Measurements from ENCODE around the gene IL15RA. TPM values are rescaled to one million over a fixed set of nuclear protein-coding genes. Genes with fewer than 3 reads are reported as not detected.

The IL15RA gene
- total RNA-seq, 2 donors from 2014 or later = 9.6 to 30.5 TPM

- H3K4me1 ChIP-seq = no peaks in the 10 kb centered on the region
- H3K36me3 ChIP-seq = no peaks in the 10 kb centered on the region
- DNase-seq (ENCODE audit: low spot score) = no peak
- no peaks in the 10 kb centered on the region for H3K9me3 ChIP-seq
- no peaks in the 10 kb centered on the region for H3K27me3 ChIP-seq
- H3K4me3 ChIP-seq = no peak overlapping the region
- H3K27ac ChIP-seq = no peak overlapping the region
- TF ChIP-seq, protein P1, sequence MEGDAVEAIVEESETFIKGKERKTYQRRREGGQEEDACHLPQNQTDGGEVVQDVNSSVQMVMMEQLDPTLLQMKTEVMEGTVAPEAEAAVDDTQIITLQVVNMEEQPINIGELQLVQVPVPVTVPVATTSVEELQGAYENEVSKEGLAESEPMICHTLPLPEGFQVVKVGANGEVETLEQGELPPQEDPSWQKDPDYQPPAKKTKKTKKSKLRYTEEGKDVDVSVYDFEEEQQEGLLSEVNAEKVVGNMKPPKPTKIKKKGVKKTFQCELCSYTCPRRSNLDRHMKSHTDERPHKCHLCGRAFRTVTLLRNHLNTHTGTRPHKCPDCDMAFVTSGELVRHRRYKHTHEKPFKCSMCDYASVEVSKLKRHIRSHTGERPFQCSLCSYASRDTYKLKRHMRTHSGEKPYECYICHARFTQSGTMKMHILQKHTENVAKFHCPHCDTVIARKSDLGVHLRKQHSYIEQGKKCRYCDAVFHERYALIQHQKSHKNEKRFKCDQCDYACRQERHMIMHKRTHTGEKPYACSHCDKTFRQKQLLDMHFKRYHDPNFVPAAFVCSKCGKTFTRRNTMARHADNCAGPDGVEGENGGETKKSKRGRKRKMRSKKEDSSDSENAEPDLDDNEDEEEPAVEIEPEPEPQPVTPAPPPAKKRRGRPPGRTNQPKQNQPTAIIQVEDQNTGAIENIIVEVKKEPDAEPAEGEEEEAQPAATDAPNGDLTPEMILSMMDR (IDR thresholded peaks at IDR 0.05) = no peak
Observed at GRCh38 chr10:5959142-5959541, 18.2 kb downstream of the IL15RA start.

GRCh38 chr10:5958675-5959074 lies 18.7 kb downstream of the IL15RA start:
- H3K4me1 ChIP-seq = no peaks in the 10 kb centered on the region
- DNase-seq (ENCODE audit: low spot score) = no peak
- H3K4me3 ChIP-seq = no peak overlapping the region
- no peaks in the 10 kb centered on the region for H3K36me3 ChIP-seq
- H3K9me3 ChIP-seq = no peaks in the 10 kb centered on the region
- TF ChIP-seq, protein P1 (IDR thresholded peaks at IDR 0.05) = no peak
- no peaks in the 10 kb centered on the region for H3K27me3 ChIP-seq
- no peak overlapping the region for H3K27ac ChIP-seq

- no peak overlapping the region for H3K27ac ChIP-seq
- H3K4me3 ChIP-seq = no peak overlapping the region
- no peaks in the 10 kb centered on the region for H3K27me3 ChIP-seq
- TF ChIP-seq, protein P1 (IDR thresholded peaks at IDR 0.05) = no peak
- no peaks in the 10 kb centered on the region for H3K36me3 ChIP-seq
- DNase-seq (ENCODE audit: low spot score) = no peak
- no peaks in the 10 kb centered on the region for H3K9me3 ChIP-seq
- H3K4me1 ChIP-seq = no peaks in the 10 kb centered on the region
Observed at GRCh38 chr10:5958077-5958476, 19.3 kb downstream of the IL15RA start.

DNA sequence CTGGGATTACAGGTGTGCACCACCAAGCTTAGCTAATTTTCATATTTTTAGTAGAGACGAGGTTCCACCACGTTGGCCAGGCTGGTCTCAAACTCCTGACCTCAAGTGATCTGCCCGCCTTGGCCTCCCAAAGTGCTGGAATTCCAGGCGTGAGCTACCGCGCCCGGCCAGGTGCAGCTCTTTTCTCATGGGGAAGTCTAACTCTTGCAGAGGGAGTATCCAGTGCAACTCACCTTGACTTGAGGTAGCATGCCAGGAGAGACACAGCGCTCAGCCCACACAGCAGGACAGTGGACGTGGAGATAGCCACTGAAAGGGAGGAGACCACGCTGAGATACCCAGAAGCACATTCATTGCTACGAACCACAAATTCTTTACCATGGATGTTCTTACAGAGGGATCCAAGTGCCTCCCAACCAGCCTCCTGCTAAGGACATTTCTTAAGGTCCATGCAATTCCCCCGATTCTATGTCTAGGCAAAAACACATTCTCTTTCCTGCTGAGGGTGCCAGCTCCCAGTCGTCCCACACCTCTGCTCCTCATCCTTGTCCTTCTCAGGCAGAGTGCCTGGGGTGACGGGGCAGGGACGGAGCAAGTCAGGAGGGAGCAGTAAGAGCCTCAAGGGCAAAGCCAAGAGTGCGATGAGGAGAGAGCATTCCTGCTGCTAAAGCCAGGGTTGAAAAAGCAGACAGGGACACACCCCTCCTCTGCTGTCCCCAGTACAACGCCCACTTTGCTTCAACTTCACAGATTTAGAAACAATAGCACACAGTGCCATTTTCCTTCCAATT lies 21.0 kb downstream of the IL15RA start:
- no peak overlapping the region for H3K27ac ChIP-seq
- TF ChIP-seq, protein P1 (IDR thresholded peaks at IDR 0.05) = no peak
- H3K27me3 ChIP-seq = no peaks in the 10 kb centered on the region
- no peaks in the 10 kb centered on the region for H3K9me3 ChIP-seq
- no peak overlapping the region for H3K4me3 ChIP-seq
- peaks cover 0 to 2% of the 10 kb centered on the region in 2 donors for H3K4me1 ChIP-seq
- no peak for DNase-seq (ENCODE audit: low spot score)
- no peaks in the 10 kb centered on the region for H3K36me3 ChIP-seq

- TF ChIP-seq, protein P1 (IDR thresholded peaks at IDR 0.05) = no peak
- Histone ChIP-seq H3K36me3 (no peaks in the 10 kb centered on the region), H3K27me3 (no peaks in the 10 kb centered on the region), H3K27ac (no peak overlapping the region), H3K4me3 (no peak overlapping the region), H3K4me1 (peaks cover 0 to 20% of the 10 kb centered on the region in 2 donors), H3K9me3 (no peaks in the 10 kb centered on the region)
- DNase-seq (ENCODE audit: low spot score) = no peak
Observed at GRCh38 chr10:5953676-5954075, 23.7 kb downstream of the IL15RA start.
